Osteocyte (in vitro differentiated cells): ENCODE results near the gene RPS6KA5. TPM values are rescaled to one million over a fixed set of nuclear protein-coding genes. Genes with fewer than 3 reads are reported as not detected.

Source experiments
- DNase-seq: peaks from one replicate; pipeline ENCODE4 v3.0.0; 2021; ENCODE audit warnings: mixed read lengths; ENCODE audit not compliant: unreplicated experiment; ENCODE audit errors: extremely low spot score
- H3K27ac Mint-ChIP-seq: one replicate; pipeline ENCODE4 v1.8.0; 2021; ENCODE audit warnings: mild to moderate bottlenecking, mixed read lengths; ENCODE audit not compliant: unreplicated experiment
- H3K27me3 Mint-ChIP-seq: one replicate; pipeline ENCODE4 v1.8.0; 2021; ENCODE audit warnings: mixed read lengths; ENCODE audit not compliant: unreplicated experiment
- H3K36me3 Mint-ChIP-seq: one replicate; pipeline ENCODE4 v1.8.0; 2021; ENCODE audit warnings: mixed read lengths; ENCODE audit not compliant: unreplicated experiment
- H3K4me1 Mint-ChIP-seq: one replicate; pipeline ENCODE4 v1.8.0; 2021; ENCODE audit warnings: mixed read lengths; ENCODE audit not compliant: unreplicated experiment
- H3K4me3 Mint-ChIP-seq: one replicate; pipeline ENCODE4 v1.8.0; 2021; ENCODE audit warnings: mild to moderate bottlenecking, moderate library complexity, mixed read lengths; ENCODE audit not compliant: unreplicated experiment
- H3K9me3 Mint-ChIP-seq: one replicate; pipeline ENCODE4 v1.8.0; 2021; ENCODE audit warnings: mixed read lengths; ENCODE audit not compliant: unreplicated experiment
- total RNA-seq: library from RNA; stranded (reverse); gene quantifications from 2 replicates; pipeline ENCODE4 v1.2.1, GENCODE V29; 2021
- TF ChIP-seq, protein P1 (sequence below): fragments of 200-600 bp; sonication (generic); IDR thresholded peaks from 2 replicates; pipeline ENCODE4 v1.5.0; 2021; ENCODE audit warnings: antibody characterized with exemption, mild to moderate bottlenecking, moderate library complexity

The RPS6KA5 gene
- total RNA-seq, 1 donor from 2014 or later: 3.4 TPM

DNA sequence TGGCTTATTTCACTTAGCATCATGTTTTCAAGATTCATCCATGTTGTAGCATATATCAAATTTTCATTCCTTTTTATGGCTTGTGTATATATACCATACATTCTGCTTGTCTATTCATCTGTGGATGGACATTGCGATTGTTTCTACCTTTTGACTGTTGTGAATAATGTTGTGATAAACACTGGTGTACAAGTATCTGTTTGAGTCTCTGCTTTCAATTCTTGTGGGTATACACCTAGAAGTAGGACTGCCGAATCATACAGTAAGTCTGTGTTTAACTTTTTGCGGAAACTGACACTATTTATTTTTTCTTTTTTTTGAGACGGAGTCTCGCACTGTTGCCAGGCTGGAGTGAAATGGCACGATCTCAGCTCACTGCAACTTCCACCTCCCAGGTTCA is 19.6 kb upstream of the RPS6KA5 start:
- no peaks in the 10 kb centered on the region for H3K4me1 Mint-ChIP-seq
- DNase-seq: no peak
- H3K4me3 Mint-ChIP-seq: no peak overlapping the region
- no peaks in the 10 kb centered on the region for H3K36me3 Mint-ChIP-seq
- no peak overlapping the region for H3K27ac Mint-ChIP-seq
- no peaks in the 10 kb centered on the region for H3K9me3 Mint-ChIP-seq
- TF ChIP-seq, protein P1, sequence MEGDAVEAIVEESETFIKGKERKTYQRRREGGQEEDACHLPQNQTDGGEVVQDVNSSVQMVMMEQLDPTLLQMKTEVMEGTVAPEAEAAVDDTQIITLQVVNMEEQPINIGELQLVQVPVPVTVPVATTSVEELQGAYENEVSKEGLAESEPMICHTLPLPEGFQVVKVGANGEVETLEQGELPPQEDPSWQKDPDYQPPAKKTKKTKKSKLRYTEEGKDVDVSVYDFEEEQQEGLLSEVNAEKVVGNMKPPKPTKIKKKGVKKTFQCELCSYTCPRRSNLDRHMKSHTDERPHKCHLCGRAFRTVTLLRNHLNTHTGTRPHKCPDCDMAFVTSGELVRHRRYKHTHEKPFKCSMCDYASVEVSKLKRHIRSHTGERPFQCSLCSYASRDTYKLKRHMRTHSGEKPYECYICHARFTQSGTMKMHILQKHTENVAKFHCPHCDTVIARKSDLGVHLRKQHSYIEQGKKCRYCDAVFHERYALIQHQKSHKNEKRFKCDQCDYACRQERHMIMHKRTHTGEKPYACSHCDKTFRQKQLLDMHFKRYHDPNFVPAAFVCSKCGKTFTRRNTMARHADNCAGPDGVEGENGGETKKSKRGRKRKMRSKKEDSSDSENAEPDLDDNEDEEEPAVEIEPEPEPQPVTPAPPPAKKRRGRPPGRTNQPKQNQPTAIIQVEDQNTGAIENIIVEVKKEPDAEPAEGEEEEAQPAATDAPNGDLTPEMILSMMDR: no peak
- no peaks in the 10 kb centered on the region for H3K27me3 Mint-ChIP-seq

DNA sequence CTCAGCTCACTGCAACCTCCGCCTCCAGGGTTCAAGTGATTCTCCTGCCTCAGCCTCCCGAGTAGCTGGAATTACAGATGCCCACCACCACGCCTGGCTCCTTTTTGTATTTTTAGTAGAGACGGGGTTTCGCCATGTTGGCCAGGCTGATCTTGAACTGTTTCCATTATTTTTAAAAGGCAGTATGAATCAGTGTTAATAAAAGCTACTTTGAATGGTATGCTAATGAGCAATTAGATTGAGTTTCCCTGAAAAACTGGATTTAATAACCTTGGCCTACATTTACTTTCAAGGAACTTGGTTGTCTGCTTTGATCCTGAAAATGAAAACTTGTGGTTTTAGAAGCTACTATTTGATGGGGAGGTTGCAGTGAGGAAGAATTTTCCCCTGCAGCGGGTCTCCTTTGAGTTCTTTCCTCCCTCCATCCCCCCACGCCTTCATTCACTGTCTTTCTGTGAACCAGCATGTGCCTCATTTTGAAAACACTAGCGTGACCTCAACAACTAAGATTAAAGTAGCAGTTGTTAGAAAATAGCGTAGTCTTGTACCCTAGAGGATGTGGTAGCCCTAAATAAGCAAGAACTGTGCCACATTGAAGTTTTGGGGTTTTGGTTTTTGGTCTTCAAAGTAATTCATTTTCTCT is 17.8 kb upstream of the RPS6KA5 start:
- H3K4me3 Mint-ChIP-seq: no peak overlapping the region
- TF ChIP-seq, protein P1: no peak
- DNase-seq: no peak
- no peaks in the 10 kb centered on the region for H3K4me1 Mint-ChIP-seq
- H3K27ac Mint-ChIP-seq: no peak overlapping the region
- no peaks in the 10 kb centered on the region for H3K36me3 Mint-ChIP-seq
- H3K9me3 Mint-ChIP-seq: no peaks in the 10 kb centered on the region
- H3K27me3 Mint-ChIP-seq: no peaks in the 10 kb centered on the region

DNA sequence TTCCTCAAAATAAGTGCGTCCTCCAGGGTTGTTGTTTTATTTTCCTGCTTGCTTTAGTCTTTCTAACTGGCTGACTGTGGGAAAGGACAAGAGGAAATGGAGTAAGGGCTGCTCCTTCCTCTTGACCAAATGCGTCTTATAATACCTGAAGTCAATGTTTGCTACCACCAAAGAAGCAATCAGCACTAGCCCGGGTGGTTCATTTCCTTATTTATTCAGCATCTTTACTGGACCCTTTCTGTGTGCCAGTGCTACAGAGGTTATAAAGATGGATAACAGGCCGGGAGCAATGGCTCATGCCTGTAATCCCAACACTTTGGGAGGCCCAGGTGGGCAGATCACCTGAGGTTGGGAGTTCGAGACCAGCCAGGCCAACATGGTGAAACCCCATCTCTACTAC is 15.1 kb upstream of the RPS6KA5 start:
- no peak for DNase-seq
- no peak overlapping the region for H3K4me3 Mint-ChIP-seq

DNA sequence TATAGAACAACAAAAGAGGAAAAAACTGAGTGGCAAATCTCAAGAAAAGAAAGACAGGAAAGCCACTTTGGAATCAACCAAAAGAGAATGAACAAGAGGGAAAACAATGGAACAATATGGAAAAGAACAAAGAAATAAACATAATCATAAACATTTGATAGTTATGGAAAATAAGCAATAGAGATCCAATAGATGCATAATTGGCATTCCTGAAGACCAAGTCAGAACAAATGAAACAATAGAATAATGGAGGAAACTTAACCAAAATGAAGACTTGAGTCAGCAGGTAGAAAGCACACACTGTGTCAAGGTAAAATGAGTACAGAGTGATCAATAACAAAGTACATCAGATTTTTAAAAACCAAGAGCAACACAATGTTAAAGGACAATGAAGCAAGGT is 10.1 kb upstream of the RPS6KA5 start:
- H3K4me3 Mint-ChIP-seq: no peak overlapping the region
- H3K9me3 Mint-ChIP-seq: no peaks in the 10 kb centered on the region
- no peaks in the 10 kb centered on the region for H3K4me1 Mint-ChIP-seq
- no peaks in the 10 kb centered on the region for H3K36me3 Mint-ChIP-seq
- no peak overlapping the region for H3K27ac Mint-ChIP-seq
- TF ChIP-seq, protein P1: no peak
- H3K27me3 Mint-ChIP-seq: peaks cover 6% of the 10 kb centered on the region
- no peak for DNase-seq

More for the DNA sequence above, 15.1 kb upstream of the RPS6KA5 start:
- no peak overlapping the region for H3K27ac Mint-ChIP-seq
- H3K36me3 Mint-ChIP-seq: no peaks in the 10 kb centered on the region
- no peaks in the 10 kb centered on the region for H3K9me3 Mint-ChIP-seq
- TF ChIP-seq, protein P1: no peak
- H3K27me3 Mint-ChIP-seq: peaks cover under 1% of the 10 kb centered on the region
- H3K4me1 Mint-ChIP-seq: no peaks in the 10 kb centered on the region

DNA sequence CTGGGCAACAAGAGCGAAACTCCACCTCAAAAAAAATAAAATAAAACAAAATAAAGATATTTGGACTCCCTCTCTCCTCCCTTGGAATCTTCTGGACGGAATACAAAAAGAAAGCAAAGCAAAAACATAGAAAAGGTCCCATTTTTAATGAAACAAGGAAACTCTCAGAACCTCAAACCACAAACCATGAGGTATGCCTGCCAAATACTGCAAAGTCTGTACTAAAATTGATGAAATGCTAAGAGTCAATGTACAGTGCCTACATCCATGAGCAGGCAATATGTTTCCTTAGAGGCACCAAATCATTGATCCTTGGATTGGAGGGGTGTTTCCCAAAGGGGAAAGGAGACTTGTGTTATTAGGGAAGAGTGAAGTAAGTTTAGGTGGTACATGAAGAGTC is 8.2 kb upstream of the RPS6KA5 start:
- DNase-seq: no peak
- TF ChIP-seq, protein P1: no peak
- H3K9me3 Mint-ChIP-seq: no peaks in the 10 kb centered on the region

More for the DNA sequence above, 8.2 kb upstream of the RPS6KA5 start:
- Mint-ChIP-seq H3K27me3 (peaks cover 8% of the 10 kb centered on the region), H3K4me3 (no peak overlapping the region), H3K4me1 (no peaks in the 10 kb centered on the region), H3K36me3 (no peaks in the 10 kb centered on the region), H3K27ac (no peak overlapping the region)
